IMR-90 (cell line): ENCODE results near the gene DMRT1. TPM values are rescaled to one million over a fixed set of nuclear protein-coding genes. Genes with fewer than 3 reads are reported as not detected.
A peak's percentile ranks its signal among the peaks of the same experiment; 100 is the strongest.

Source experiments
- ATAC-seq: fragments of 200-7000 bp; cut with Tn5 transposase; 2 replicates; pipeline ENCODE4 v1.9.1; 2020; ENCODE audit warnings: low read depth, mild to moderate bottlenecking, moderate library complexity
- BruUV-seq: library from RNA; stranded (reverse); fragments of 400-500 nt; replicated peaks from 2 replicates; lab custom pipeline; 2021; lab: Mats Ljungman, UMichigan
- CTCF ChIA-PET: fragments of 300-600 bp; formaldehyde crosslinking; extraction: SDS; loops from one replicate; lab custom pipeline; 2021; ENCODE audit warnings: antibody characterized with exemption; lab: Yijun Ruan, JAX
- POLR2A ChIA-PET: fragments of 300-600 bp; sonication (Branson Sonifier 250); formaldehyde crosslinking; loops from one replicate; lab custom pipeline; 2022; ENCODE audit warnings: antibody characterized with exemption; ENCODE audit not compliant: unreplicated experiment; lab: Charles Lee
- DNase-seq: peaks from one replicate; pipeline ENCODE4 v3.0.0; 2013
- H2AFZ ChIP-seq: replicated peaks from 2 replicates; pipeline ENCODE3; 2013; ENCODE audit warnings: low read length, mild to moderate bottlenecking; ENCODE audit not compliant: poor library complexity
- H2AK5ac ChIP-seq: 2 replicates; pipeline ENCODE4 v1.6.1; 2013; ENCODE audit warnings: low read depth, low read length, inconsistent platforms
- H2AK9ac ChIP-seq: replicated peaks from 2 replicates; pipeline ENCODE3; 2013; ENCODE audit warnings: mild to moderate bottlenecking, low read depth, low read length, moderate library complexity; ENCODE audit not compliant: poor library complexity
- H2BK120ac ChIP-seq: 2 replicates; pipeline ENCODE4 v1.6.1; 2013; ENCODE audit warnings: low read depth, low read length, inconsistent platforms
- H2BK15ac ChIP-seq: 3 replicates; pipeline ENCODE4 v1.6.1; 2013; ENCODE audit warnings: low read depth, low read length, inconsistent platforms
- H2BK20ac ChIP-seq: 2 replicates; pipeline ENCODE4 v1.6.1; 2013; ENCODE audit warnings: low read depth, mild to moderate bottlenecking, inconsistent platforms, low read length, moderate library complexity
- H2BK5ac ChIP-seq: 2 replicates; pipeline ENCODE4 v1.6.1; 2013; ENCODE audit warnings: mild to moderate bottlenecking, low read depth, low read length, inconsistent platforms; ENCODE audit not compliant: poor library complexity, severe bottlenecking
- H3K14ac ChIP-seq: replicated peaks from 2 replicates; pipeline ENCODE4 v1.6.1; 2013; ENCODE audit warnings: low read depth, low read length, inconsistent platforms
- H3K18ac ChIP-seq: 2 replicates; pipeline ENCODE4 v1.6.1; 2013; ENCODE audit warnings: low read depth, low read length, control low read depth
- H3K23ac ChIP-seq: 2 replicates; pipeline ENCODE4 v1.6.1; 2013; ENCODE audit warnings: low read depth, low read length, inconsistent platforms
- H3K27ac ChIP-seq: 2 replicates; pipeline ENCODE4 v1.5.1; 2013; ENCODE audit warnings: mild to moderate bottlenecking, control low read depth, low read length; ENCODE audit not compliant: insufficient read depth
- H3K27me3 ChIP-seq: 2 replicates; pipeline ENCODE4 v1.6.1; 2013; ENCODE audit warnings: low read length; ENCODE audit not compliant: control insufficient read depth, insufficient read depth
- H3K36me3 ChIP-seq: 2 replicates; pipeline ENCODE4 v1.6.1; 2013; ENCODE audit warnings: low read length, mixed read lengths; ENCODE audit not compliant: control insufficient read depth, insufficient read depth
- H3K4ac ChIP-seq: 2 replicates; pipeline ENCODE4 v1.6.1; 2013; ENCODE audit warnings: low read depth, low read length, inconsistent platforms
- H3K4me1 ChIP-seq: 2 replicates; pipeline ENCODE4 v1.6.1; 2013; ENCODE audit warnings: low read length, mixed read lengths; ENCODE audit not compliant: control insufficient read depth, insufficient read depth
- H3K4me2 ChIP-seq: 2 replicates; pipeline ENCODE4 v1.6.1; 2013; ENCODE audit warnings: low read depth, mild to moderate bottlenecking, control low read depth, low read length, moderate library complexity
- H3K4me3 ChIP-seq: 2 replicates; pipeline ENCODE4 v1.5.1; 2013; ENCODE audit warnings: low read depth, mild to moderate bottlenecking, control low read depth, low read length, moderate library complexity; ENCODE audit not compliant: insufficient read depth
- H3K56ac ChIP-seq: 2 replicates; pipeline ENCODE4 v1.6.1; 2013; ENCODE audit warnings: low read length, inconsistent platforms; ENCODE audit not compliant: insufficient read depth; ENCODE audit errors: extremely low read depth
- H3K79me1 ChIP-seq, 2 experiments: 2 replicates each; pipeline ENCODE4 v1.6.1; 2013; ENCODE audit warnings: low read length in 2 of 2, inconsistent platforms in 1 of 2, low read depth in 1 of 2
- H3K9ac ChIP-seq: 2 replicates; pipeline ENCODE4 v1.6.1; 2013; ENCODE audit warnings: low read depth, low read length, control low read depth
- H3K9me1 ChIP-seq: 2 replicates; pipeline ENCODE4 v1.6.1; 2013; ENCODE audit warnings: low read length, inconsistent platforms; ENCODE audit not compliant: insufficient read depth
- H3K9me3 ChIP-seq: 2 replicates; pipeline ENCODE4 v1.6.1; 2013; ENCODE audit warnings: low read length; ENCODE audit not compliant: control insufficient read depth, insufficient read depth
- H4K20me1 ChIP-seq: 2 replicates; pipeline ENCODE4 v1.6.1; 2013; ENCODE audit warnings: low read length, inconsistent platforms; ENCODE audit not compliant: insufficient read depth
- H4K5ac ChIP-seq: 2 replicates; pipeline ENCODE4 v1.6.1; 2013; ENCODE audit warnings: mild to moderate bottlenecking, low read depth, low read length, control low read depth
- H4K8ac ChIP-seq, 2 experiments: 2 replicates each; pipeline ENCODE4 v1.6.1; 2013; ENCODE audit warnings: low read depth in 2 of 2, low read length in 2 of 2, control low read depth in 1 of 2, inconsistent platforms in 1 of 2
- H4K91ac ChIP-seq: 2 replicates; pipeline ENCODE4 v1.6.1; 2013; ENCODE audit warnings: low read depth, low read length, inconsistent platforms; ENCODE audit not compliant: insufficient read depth
- CEBPB ChIP-seq: IDR thresholded peaks from 2 replicates; pipeline ENCODE4 v1.6.1; 2012; ENCODE audit warnings: low read depth, low read length, improper control_type of control experiment
- RCOR1 ChIP-seq: IDR thresholded peaks from 2 replicates; pipeline ENCODE4 v1.6.1; 2012; ENCODE audit warnings: mild to moderate bottlenecking, low read length, improper control_type of control experiment; ENCODE audit not compliant: insufficient replicate concordance
- SMC3 ChIP-seq: fragments of 150-350 bp; IDR thresholded peaks from 2 replicates; pipeline ENCODE4 v1.6.1; 2016; ENCODE audit warnings: low read depth, mild to moderate bottlenecking, antibody characterized with exemption, low read length, moderate library complexity
- WGBS, 2 experiments: methylation state at CpG; one replicate each; pipeline versions ENCODE4 v1.1.5 to v1.1.7; 2013; ENCODE audit warnings: missing lambda C conversion rate in 2 of 2; ENCODE audit not compliant: insufficient read length in 1 of 2; ENCODE audit errors: extremely low coverage in 2 of 2; 5-methylcytosine and 5-hydroxymethylcytosine counted together
- dilution Hi-C: fragments of 300-500 bp; cut with HindIII; formaldehyde crosslinking; loops from one replicate; pipeline ENCODE4 v1.14.3; 2018; ENCODE audit warnings: low sequenced_read_pairs; ENCODE audit not compliant: unreplicated experiment
- in situ Hi-C: fragments of 300-500 bp; cut with MboI; formaldehyde crosslinking; loops from 3 replicates; pipeline ENCODE4 v1.14.3; 2019; ENCODE audit warnings: low sequenced_read_pairs, inconsistent platforms, mixed read lengths
- intact Hi-C: fragments of 100-400 bp; cut with micrococcal nuclease; formaldehyde crosslinking; loops from 2 replicates; pipeline ENCODE4 v1.10.0; 2022
- microRNA-seq, 2 experiments: library from miRNA; stranded (forward) in 1 of 2; unstranded in 1 of 2; fragments of 10-50 nt in 1 of 2; fragments of <30 nt in 1 of 2; gene quantifications in 1 of 2; microRNA quantifications in 1 of 2; one replicate each; pipeline versions ENCODE3 to v1.1.0; 2013 to 2020; ENCODE audit not compliant: insufficient read depth in 1 of 2, insufficient read length in 1 of 2, unreplicated experiment in 1 of 2
- polyA plus RNA-seq, 3 experiments: library from polyadenylated mRNA; depleted of rRNA; stranded (reverse); fragments of >200 nt; gene quantifications; 2 replicates each; pipeline ENCODE4 v1.2.3, GENCODE V29; 2012; ENCODE audit warnings: low replicate concordance in 1 of 3
- small RNA-seq, 5 experiments: library from RNA; depleted of rRNA; stranded (forward); fragments of <200 nt; gene quantifications; one replicate each; pipeline ENCODE3, GENCODE V24; 2012
- total RNA-seq: library from RNA; depleted of rRNA; stranded (reverse); fragments of >200 nt; gene quantifications from 2 replicates; pipeline ENCODE4 v1.2.3, GENCODE V29; 2012; rRNA removed
- TF ChIP-seq, protein P1 (sequence below): conservative IDR thresholded peaks from 2 replicates; pipeline ENCODE4 v1.5.1; 2012; ENCODE audit warnings: mild to moderate bottlenecking, low read depth, low read length, improper control_type of control experiment

Gene DMRT1
- total and polyA plus RNA-seq, 2 of the 4 experiments (the other 2 are of a cell fraction): not detected

DNA sequence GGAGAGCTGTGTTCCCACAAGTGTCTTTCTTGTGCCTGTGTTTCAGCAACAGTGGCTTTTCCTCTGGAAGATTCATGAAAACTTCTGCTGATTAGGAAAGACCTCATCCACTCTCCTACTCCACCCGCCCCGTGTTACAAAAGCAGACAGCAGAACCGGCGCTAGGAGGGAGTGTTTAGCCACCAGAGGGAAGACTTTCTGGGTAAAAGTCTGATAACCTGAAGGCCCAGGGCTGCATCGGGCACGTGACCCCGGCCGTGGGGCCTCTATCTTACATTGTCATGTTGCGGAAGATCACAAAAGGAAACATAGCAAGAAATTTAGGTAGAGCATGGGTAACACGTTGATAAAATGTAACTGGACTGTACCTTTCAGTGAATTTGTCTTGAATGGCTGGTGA, 176.6 kb downstream of the DMRT1 start:
- H3K56ac ChIP-seq: no peak overlapping the region
- no peak overlapping the region for H3K23ac ChIP-seq
- no peaks in the 10 kb centered on the region for H3K27me3 ChIP-seq
- no peaks in the 10 kb centered on the region for H3K9me3 ChIP-seq
- H4K20me1 ChIP-seq: no peaks in the 10 kb centered on the region
- H4K91ac ChIP-seq: no peak overlapping the region
- H3K79me1 ChIP-seq: no peaks in the 10 kb centered on the region
- H3K9ac ChIP-seq: no peak overlapping the region
- H4K5ac ChIP-seq: no peak overlapping the region
- H3K27ac ChIP-seq: no peak overlapping the region
- H3K9me1 ChIP-seq: no peaks in the 10 kb centered on the region
- CTCF ChIA-PET: no interaction called here
- no peak for DNase-seq
- in situ Hi-C loops: no loop called here
- no peak overlapping the region for H2BK15ac ChIP-seq
- POLR2A ChIA-PET: no interaction called here
- H2BK120ac ChIP-seq: no peak overlapping the region
- no peak overlapping the region for H3K4me3 ChIP-seq
- ATAC-seq: no peak
- no peak overlapping the region for H3K4ac ChIP-seq
- H3K36me3 ChIP-seq: no peaks in the 10 kb centered on the region
- H4K8ac ChIP-seq: no peak overlapping the region
- TF ChIP-seq RCOR1: no peak
- TF ChIP-seq CEBPB: no peak
- TF ChIP-seq, protein P1, sequence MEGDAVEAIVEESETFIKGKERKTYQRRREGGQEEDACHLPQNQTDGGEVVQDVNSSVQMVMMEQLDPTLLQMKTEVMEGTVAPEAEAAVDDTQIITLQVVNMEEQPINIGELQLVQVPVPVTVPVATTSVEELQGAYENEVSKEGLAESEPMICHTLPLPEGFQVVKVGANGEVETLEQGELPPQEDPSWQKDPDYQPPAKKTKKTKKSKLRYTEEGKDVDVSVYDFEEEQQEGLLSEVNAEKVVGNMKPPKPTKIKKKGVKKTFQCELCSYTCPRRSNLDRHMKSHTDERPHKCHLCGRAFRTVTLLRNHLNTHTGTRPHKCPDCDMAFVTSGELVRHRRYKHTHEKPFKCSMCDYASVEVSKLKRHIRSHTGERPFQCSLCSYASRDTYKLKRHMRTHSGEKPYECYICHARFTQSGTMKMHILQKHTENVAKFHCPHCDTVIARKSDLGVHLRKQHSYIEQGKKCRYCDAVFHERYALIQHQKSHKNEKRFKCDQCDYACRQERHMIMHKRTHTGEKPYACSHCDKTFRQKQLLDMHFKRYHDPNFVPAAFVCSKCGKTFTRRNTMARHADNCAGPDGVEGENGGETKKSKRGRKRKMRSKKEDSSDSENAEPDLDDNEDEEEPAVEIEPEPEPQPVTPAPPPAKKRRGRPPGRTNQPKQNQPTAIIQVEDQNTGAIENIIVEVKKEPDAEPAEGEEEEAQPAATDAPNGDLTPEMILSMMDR: 0 out of 2 replicates have a peak, but pooled peaks have one; percentile 20
- no peak; the same call in 1 of the 2 replicates for TF ChIP-seq SMC3
- H2BK20ac ChIP-seq: no peak overlapping the region
- dilution Hi-C loops: no loop called here
- H3K14ac ChIP-seq: no peak overlapping the region
- no peak overlapping the region for H3K18ac ChIP-seq
- intact Hi-C loops: no loop called here
- no TSS peak for BruUV-seq
- H2BK5ac ChIP-seq: no peak overlapping the region
- H3K4me1 ChIP-seq: no peaks in the 10 kb centered on the region
- no peak overlapping the region for H3K4me2 ChIP-seq
- H2AFZ ChIP-seq: no peak overlapping the region
- WGBS, 2 experiments: 5% methylated on average over 4 of the region's 10 CpGs; no CpG with 5 or more reads in 1 of the 2 experiments
- H2AK9ac ChIP-seq: no peak overlapping the region
- H2AK5ac ChIP-seq: no peak overlapping the region

Small RNA genes within 50 kb of the gene (microRNA-seq; reads per million reads assigned to microRNA genes)
- not detected for gene RNU6-1073P (ENCODE audit: insufficient read depth, insufficient read length)

Small RNA genes within 50 kb of the gene (small RNA-seq; reads per million reads assigned to genes)
- gene RNU6-1073P: 0 reads per million in 5 experiments

Other genes starting within 250 kb of the DMRT1 start
- gene DMRT3, start 135.0 kb downstream of the DMRT1 start, total RNA-seq: not detected in 2 replicates
- gene DMRT3, start 135.0 kb downstream of the DMRT1 start, polyA plus RNA-seq (2012; rRNA removed): not detected in 2 replicates
- gene DMRT2, start 208.7 kb downstream of the DMRT1 start, total RNA-seq: not detected in 2 replicates
- not detected in 2 replicates for gene DMRT2, start 208.7 kb downstream of the DMRT1 start, polyA plus RNA-seq (2012; rRNA removed)